CD4-positive, alpha-beta T cell treated with Interleukin-15 for 4 hours (primary cell): Measurements from ENCODE around the gene POLR2J.
A peak's percentile ranks its signal among the peaks of the same experiment; 100 is the strongest.
"Not testable (repeated sequence)": the region's sequence is repeated elsewhere in the genome, so short reads cannot be mapped to it uniquely, and the experiment has no call there.

Experiments used
- DNase-seq: peaks from one replicate; pipeline ENCODE4 v3.0.0-alpha.2; 2020; ENCODE audit warnings: low spot score

The POLR2J gene

DNA sequence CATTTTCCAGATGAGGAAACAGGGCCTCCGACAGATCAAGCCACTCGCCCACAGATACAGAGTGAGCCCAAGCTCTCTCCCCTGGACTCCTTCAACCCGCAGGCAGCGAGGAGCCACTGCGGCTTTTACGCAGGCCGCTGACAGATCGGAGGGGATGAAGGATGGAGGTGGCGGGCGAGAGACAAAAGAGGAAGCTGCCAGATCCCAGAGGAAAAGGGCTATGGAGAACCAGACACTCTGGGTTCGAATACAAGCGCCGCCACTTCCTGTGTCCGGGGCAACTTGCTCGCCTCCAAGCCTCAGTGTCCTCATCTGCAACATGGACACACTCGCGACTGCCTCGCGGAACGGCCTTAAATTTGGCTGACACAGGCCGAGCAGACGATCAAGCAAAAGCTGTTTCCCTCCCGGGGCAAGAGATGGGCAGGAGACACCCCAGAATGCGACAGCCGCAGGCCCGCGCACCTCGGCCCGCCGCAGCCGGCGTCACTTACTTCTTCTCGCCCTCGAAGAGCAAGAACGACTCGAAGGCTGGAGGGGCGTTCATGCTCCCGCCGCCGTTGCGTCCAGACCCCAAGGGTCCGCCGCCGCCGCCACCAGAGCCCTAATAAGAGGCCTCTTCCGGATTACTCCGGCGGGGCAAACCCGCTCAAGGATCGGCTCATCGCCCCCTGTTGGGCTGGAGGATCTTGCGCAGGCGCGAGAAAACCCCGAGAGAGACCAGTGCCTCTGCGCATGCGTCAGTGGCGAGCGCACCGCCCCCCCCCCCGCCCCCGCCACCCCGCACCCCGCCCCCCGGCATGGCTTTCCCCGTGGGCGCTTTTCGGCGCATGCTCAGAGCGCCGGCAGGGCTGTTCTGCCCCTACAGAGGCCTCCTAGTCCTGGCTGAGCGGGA is at the start of gene POLR2J:
Gene POLR2J, minus strand, starts transcription at position 609 of the 895 bp plus-strand sequence. Its CDS starts 62 bp downstream, at position 547.
- DNase-seq = peak; percentile 95

DNA sequence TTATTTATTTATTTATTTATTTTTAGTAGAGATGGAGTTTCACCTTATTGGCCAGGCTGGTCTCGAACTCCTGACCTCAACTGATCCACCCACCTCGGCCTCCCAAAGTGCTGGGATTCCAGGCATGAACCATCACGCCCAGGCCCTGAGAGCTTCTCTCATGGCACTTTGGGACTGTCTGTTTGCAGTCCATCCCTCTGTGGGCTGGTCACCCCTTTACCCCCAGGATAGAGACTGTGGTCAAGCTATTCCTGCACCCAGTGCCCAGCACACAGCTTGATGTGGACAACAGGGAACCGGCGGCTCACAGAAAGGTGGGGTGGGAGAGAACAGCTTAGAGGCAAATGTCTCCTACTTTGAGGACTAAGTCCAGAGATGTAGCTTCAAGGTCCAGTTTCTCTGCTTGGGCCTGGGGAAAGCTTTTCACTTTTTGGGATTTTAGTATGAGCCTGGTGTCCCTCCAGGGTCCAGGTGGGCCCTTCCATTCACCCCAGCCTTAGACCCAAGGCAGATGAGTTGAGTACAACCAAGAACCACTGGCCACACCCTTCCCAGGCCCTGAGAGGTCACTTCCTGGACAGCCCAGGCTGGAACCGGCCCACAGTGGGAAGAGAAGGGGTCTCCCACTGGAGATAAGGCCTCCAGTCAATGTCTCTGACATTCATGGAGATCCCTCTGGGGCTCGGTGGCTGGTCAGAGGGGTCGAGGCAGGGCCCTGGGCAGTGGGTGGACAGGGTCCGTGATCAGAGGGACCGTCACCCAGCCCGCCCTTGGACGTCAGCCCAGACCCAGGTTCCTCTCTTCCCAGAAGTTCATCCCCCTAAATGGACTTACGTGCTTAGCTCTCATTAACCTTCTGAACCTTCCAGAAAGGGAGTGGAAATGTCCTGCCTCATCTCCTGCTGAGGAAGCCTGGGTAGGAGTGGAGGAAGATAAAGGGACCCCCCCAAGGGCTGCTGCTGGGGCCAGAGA is 49.4 kb upstream of the POLR2J start:
- not testable (repeated sequence) for DNase-seq

DNA sequence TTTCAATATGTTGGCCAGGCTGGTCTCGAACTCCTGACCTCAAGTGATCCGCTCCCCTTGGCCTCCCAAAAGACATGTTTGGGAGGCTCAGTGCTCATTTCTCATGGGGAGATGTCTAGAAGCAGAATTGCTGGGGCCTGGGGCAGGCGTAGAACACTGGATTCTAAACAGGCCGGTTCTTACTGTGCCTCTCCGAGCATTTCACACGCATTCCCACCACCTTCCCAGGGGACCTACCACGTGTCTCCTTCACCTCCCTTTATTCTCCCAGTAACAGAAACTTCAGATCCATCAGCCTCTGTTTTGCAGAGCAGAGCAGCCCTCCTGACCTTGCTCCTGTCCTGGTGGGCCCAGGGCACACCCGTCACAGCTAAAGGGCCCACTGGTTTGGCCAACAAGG is 48.5 kb upstream of the POLR2J start:
- not testable (repeated sequence) for DNase-seq

DNA sequence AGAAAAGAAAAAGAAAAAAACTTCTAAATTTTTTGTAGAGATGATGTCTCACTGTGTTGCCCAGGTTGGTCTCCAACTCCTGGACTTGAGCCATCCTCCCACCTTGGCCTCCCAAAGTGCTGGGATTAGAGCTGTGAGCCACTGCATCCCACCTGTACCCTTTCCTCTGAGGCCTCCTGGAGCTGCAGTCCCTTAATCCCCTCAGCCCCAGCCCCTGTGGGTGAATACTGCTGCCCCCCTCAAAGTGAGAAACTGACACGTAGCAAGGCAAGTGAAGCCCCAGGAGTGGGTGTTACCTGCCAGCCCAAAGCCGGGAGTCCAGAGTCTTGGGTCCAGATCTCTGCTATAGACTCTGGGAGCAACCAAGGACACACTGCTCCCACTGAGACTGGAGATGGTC is 46.1 kb upstream of the POLR2J start:
- not testable (repeated sequence) for DNase-seq

DNA sequence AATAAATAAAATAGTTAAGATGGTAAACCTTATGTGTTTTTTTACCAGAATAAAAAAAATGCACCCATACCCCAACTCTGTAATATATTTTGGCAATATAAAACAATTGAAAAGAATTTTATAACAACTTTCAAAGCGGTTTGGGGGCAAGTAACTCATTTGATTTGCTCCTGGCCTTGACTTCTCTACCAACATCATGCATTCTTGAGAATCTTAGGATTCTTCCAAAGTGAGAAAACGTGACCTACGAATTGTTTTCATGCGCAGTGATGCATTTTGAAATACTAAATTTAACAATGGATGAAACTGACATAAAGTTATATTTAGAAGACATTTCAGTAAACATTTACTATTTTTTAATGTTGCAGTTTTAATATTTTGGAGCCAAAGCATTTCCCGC is 42.1 kb upstream of the POLR2J start:
- not testable (repeated sequence) for DNase-seq

DNA sequence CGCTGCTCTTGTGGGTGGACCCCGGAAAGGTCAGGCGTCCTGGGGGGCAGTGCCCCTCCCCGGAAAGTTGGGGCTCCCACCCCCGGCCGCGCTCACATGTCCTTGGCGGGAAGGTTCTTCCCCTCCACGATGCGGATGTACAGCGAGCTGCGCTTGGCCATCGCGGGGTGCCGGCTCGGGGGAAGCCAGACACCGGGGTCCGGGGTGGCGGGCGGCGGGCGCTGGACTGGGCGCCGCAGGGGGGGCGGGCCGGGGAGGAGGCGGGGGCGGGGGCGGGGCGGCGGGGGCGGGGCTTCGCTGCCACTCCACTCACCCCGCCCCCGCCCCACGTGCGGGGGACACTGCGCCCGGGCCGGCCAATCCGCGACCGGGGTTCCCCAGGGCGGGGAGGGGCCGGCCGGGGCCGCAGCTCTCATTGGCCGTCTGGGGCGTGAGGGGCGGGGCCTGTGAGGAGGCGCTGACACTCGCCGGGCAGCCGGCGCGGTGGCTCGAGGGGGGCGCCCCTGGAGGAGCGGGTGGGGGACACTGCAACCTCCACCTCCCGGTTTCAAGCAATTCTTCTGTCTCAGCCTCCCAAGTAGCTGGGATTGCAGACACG is 38.9 kb upstream of the POLR2J start, which contains the start of gene RASA4B:
Gene RASA4B, minus strand, starts transcription at position 228 of the 598 bp plus-strand sequence. Its CDS starts 67 bp downstream, at position 161.
- DNase-seq = not testable (repeated sequence)

DNA sequence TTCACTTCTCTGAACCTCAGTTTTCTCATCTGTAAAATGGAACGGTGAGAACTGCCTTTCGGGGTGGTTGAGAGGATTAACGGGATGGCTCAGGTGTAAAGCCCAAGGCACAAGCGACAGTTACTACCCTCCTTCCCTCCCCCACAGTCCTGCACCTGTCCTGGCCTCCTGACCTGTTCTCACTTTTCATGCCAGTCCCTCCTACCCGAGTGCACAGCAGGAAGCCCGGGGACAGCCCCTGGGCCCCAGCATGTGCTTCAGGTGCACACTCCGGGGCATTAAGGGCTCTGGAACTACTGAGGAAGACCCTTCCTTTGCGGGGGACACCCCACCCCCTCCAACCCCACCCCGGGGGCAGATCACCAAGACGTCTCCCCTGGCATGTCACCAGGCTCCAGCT is 38.2 kb upstream of the POLR2J start:
- not testable (repeated sequence) for DNase-seq

DNA sequence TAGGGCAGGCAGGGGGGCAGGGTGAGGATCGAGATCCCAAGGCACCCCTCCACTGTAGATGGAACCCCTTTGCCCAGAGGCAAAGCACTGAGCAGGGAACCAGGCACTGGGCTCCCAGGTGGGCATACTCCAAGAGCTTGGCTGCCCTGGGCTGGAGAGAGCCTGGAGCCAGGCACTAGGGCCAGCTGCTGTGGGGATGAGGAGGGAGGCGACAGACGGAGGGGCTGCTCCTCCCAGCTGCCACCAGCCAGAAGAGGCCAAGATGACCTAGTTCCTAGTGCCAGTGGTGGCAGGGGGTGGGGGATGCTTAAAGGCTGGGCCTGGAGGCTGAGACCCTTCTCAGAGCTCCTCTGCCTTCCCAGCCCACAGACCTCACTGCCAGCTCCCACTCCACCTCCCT is 37.2 kb upstream of the POLR2J start:
- DNase-seq = not testable (repeated sequence)

DNA sequence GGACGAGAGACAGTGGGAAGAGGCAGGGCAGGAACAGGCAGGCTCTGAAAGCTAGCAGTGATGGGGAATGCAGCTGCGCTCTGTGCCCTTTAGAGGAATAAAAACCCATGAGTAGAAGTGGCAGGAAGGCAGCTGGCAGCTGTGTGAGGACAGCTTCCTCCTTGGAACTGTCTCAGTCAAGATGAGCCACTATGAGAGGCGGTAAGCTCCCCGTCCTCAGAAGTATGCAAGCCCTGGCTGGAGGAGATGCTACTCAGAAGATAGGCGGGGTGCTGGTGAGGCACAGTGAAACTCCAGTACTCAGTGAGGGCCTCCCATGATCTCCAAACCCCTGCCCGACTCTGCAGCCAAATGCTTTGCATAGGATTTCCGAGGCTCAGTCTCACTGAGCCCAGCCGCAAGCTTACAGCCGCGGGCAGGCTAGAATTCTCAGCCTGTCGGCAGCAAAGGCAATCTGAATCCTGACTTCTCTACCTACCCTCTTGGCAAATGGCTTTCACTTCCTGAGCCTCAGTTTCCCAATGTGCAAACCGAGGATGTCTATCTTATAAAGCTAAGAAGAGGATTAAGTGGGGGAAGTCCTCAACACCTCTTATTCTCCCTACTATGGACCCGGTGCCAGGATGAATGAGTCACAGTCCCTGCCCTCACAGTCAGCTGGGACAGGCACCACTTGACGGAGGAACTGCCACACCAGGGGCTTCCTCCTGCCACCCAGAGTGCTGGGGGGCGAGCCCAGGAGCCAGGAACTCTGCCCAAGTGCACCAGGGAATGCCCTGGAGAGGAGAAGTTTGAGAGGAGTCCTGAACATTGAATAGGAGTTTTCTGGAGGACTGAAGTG is 36.4 kb upstream of the POLR2J start:
- not testable (repeated sequence) for DNase-seq

DNA sequence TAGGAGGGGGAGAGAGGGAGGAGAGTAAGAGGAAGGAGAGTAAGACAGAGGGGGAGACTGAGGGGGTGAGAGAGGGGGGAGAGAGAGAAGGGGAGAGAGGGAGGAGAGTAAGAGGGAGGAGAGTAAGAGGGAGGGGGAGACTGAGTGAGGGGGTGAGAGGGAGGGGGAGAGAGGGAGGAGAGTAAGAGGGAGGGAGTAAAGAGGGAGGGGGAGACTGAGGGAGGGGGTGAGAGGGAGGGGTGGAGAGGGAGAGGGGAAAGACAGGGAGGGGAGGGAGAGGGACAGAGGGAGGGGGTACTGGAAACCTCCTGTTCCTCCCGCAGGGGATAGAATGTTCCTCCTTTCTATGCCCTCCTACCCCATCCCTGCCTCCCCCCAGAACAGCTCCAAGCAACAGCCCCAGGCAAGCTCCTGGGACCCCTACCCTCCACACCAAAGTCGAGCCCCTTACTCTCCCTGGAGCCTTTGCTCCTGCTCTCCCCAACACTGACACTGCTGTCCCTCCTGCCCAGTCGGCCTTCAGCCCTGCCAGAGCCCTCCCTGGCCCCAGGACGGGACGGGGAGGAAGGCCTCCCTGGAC is 34.0 kb upstream of the POLR2J start:
- DNase-seq = not testable (repeated sequence)

DNA sequence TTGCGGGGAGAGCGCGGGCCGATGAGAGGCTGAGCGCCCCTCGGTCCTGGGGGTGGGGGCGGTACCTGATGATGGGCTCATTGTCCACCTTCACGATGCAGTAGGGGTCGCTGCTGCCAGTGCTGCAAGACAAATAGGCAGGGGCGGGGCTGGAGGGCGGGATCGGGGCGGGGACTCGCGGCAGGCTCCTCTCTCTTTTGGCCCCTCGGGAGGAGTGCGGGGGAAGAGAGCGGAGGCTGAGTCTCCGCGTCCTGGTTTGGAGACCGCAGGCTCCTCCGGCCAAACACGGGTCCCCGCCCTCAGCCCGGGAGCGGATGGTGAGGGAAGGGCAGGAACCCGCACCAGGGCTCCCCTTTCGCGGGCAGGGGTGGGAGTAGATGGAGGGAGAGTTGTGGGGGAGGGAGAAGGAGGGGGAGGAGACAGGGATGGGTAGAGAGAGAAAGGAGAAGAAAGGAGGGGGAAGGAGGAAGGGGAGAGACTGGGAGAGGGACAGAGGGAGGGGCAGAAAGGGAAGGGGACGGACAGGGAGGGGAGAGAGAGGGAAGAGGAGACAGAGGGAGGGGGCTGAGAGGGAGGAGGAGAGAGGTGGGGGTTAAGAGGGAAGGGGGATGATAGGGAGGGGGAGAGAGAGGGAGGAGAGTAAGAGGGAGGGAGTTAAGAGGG is 33.3 kb upstream of the POLR2J start:
- DNase-seq = not testable (repeated sequence)

DNA sequence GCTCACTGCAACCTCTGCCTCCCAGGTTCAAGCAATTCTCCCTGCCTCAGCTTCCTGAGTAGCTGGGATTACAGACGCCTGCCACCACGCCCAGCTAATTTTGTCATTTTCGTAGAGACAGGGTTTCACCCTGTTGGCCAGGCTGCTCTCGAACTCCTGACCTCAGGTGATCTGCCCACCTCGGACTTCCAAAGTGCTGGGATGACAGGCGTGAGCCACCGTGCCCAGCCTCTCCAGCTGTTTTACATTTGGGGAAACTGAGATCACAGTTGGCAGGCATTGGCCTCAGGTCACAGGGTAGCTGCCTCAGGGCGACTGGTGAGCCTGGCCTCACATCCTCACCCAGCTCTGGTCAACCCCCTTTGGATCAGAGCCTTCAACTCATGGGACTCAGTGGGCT is 31.9 kb upstream of the POLR2J start:
- not testable (repeated sequence) for DNase-seq

DNA sequence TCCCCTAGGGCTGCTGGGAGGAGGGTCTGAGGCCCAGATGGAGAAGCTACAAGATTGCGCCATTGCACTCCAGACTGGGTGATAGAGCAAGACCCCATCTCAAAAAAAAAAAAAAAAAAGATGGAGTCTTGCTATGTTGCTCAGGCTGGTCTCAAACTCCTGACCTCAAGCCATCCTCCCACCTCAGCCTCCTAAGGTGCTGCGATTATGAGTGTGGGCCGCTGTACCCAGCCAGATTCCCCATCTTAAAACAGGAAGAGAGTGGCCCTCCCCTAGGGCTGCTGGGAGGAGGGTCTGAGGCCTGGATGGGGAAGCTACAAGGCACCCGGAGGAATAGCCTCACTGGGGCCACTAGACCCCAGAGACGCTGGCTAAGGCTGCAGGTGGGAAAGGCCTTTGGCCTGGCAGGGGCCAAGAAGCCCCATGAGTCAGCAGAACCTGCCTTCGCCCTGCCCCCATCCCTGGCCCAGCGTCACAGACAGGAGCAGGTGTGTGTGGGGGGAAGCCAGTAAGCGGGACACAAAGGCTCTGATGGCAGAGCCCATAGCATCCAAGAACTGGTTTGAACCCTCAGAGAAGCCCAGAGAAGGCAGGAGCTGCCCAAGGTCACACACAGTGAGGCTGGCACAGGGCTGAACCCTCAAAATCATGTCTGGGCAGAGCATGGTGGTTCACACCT is 28.8 kb upstream of the POLR2J start:
- DNase-seq = not testable (repeated sequence)

DNA sequence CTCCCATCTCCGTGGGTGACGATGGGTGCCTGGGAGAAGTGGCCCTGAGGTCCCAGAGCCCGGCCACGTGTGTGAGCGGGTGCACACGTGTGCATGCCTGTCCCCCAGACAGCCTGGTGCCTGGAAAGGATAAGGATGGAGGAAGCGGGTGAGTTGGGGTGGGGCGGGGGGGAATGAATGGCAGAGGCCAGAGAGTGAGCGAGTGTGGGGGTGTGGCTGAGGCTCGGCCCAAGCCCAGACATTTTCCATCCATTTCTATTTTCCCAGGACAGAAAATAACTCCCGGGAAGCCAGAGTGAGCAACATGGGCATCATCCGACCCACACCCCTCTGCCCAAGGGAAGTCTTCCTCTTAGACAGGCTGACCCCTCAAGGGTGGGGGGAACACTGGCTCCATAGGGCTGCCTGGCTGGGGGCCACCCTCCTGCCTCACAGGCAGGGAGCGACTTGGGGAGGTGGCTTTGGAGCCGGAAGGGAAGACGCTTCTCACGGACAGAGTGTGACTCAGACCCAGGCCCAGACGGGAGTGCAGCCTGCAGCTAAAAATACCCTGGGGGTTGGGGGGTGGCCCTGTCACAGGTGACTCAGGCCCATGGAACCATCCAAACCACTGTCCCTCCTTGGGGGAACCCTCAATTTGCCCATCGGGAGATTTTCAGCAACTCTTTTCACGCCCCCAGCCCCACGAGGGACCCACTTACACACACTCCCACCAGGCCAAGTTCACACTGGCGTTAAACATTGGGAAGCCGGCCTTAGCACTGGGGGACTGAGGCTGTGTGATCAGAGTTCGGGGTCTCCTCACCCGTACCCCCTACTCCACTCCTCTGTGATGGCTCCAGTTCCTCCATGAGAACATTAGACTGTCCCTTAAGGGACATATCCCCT is 26.8 kb upstream of the POLR2J start:
- DNase-seq = not testable (repeated sequence)

DNA sequence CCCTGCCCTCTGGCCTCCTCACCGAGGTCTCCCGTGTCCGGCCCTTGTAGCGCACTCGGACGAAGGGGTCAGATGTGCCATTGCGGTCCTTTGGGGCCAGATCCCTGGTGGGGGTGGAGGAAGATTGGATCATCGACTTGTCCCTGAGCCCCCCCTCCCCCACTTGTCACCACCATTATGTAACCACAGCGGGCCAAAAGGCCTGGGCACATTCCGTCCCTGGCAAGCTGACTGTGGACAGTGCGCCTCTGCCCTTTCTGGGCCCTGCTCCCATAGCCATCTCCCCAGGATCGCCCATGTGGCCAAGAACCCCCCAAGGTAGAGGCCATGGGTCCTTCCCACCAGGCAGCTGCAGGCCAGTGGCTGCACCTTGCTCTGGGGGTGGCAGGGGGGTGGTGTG is 24.4 kb upstream of the POLR2J start:
- not testable (repeated sequence) for DNase-seq

DNA sequence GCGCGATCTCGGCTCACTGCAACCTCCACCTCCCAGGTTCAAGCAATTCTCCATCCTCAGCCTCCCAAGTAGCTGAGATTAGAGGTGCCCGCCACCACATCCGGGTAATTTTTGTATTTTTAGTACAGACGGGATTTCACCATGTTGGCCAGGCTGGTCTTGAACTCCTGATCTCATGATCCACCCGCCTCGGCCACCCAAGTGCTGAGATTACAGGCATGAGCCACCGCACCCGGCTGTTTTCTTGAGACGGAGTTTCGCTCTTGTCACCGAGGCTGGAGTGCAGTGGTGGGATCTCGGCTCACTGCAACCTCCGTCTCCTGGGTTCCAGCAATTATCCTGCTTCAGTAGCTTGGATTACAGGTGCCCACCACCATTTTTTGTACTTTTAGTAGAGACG is 19.6 kb upstream of the POLR2J start:
- DNase-seq = not testable (repeated sequence)

DNA sequence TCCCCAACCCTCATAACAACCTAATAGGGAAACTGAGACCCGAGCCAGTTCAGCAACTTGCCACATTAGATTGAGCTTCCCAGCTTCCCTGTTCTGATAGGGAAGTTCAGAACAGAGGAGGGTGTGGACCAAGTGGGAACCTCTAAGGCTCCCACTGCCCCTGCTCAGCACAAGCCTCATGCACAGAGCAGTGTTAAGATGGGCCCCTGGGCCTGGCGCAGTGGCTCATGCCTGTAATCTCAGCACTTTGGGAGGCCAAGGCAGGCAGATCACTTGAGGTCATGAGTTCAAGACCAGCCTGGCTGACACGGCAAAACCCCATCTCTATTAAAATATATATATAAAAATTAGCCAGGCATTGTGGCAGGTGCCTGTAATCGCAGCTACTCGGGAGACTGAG is 18.6 kb upstream of the POLR2J start:
- not testable (repeated sequence) for DNase-seq

DNA sequence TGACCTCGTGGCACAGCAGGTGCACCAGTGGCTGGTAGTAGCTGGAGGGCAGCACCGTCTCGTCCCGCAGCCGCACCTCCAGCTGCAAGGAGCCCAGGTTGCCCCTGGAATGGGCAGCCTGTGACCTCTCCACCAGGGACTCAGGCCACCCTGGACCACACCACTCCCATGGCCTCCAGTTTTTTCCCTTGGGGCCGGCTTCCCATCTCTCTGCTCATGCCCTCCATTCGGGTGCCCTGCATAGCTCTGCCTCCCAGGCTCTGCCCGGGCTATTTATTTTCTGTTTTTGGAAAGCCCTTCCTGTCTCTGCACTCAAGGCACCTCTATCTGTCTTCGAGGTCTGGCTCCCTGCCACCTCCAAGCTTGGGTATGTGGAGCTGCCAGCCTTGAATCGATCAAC is 18.1 kb upstream of the POLR2J start:
- not testable (repeated sequence) for DNase-seq
